IgD-negative memory B cell (primary cell): Measurements from ENCODE around the gene ZNF830. TPM values are rescaled to one million over a fixed set of nuclear protein-coding genes. Genes with fewer than 3 reads are reported as not detected.

ENCODE experiments used
- H3K27ac Mint-ChIP-seq, 3 donors: one replicate each; pipeline ENCODE4 v1.8.0; 2020 to 2022; ENCODE audit warnings: mild to moderate bottlenecking in 3 of 3, mixed read lengths in 3 of 3, moderate library complexity in 1 of 3
- H3K27me3 Mint-ChIP-seq: one replicate; pipeline ENCODE4 v1.8.0; 2021; ENCODE audit warnings: mixed read lengths
- H3K36me3 Mint-ChIP-seq: one replicate; pipeline ENCODE4 v1.8.0; 2020; ENCODE audit warnings: mild to moderate bottlenecking, mixed read lengths
- H3K4me1 Mint-ChIP-seq, 3 donors: one replicate each; pipeline ENCODE4 v1.8.0; 2020 to 2022; ENCODE audit warnings: mixed read lengths in 3 of 3, mild to moderate bottlenecking in 1 of 3
- H3K4me3 Mint-ChIP-seq, 4 donors: one replicate each; pipeline ENCODE4 v1.8.0; 2020 to 2022; ENCODE audit warnings: mild to moderate bottlenecking in 4 of 4, mixed read lengths in 4 of 4, moderate library complexity in 3 of 4
- H3K9me3 Mint-ChIP-seq, 3 donors: one replicate each; pipeline ENCODE4 v1.8.0; 2020 to 2021; ENCODE audit warnings: mixed read lengths in 3 of 3, mild to moderate bottlenecking in 1 of 3
- polyA plus RNA-seq: library from polyadenylated mRNA; unstranded; fragments of 300-500 nt; fragmentation: Illumina TruSeq; gene quantifications from one replicate; pipeline ENCODE4 v1.2.3, GENCODE V29; 2021

The ZNF830 gene
- polyA plus RNA-seq, 1 donor from 2014 or later, result 22.7 TPM

- no peak overlapping the region for H3K4me3 Mint-ChIP-seq
- no peaks in the 10 kb centered on the region for H3K36me3 Mint-ChIP-seq
- no peaks in the 10 kb centered on the region for H3K27me3 Mint-ChIP-seq
These were observed 41.7 kb downstream of the ZNF830 start for GRCh38 chr17:35002876-35003551.

GRCh38 chr17:35003778-35004177 lies 42.4 kb downstream of the ZNF830 start:
- H3K27me3 Mint-ChIP-seq, result no peaks in the 10 kb centered on the region
- no peaks in the 10 kb centered on the region for H3K36me3 Mint-ChIP-seq
- H3K9me3 Mint-ChIP-seq, result no peaks in the 10 kb centered on the region
- no peak overlapping the region for H3K4me3 Mint-ChIP-seq
- H3K27ac Mint-ChIP-seq, result no peak overlapping the region
- peaks cover 0 to 1% (median 0%) of the 10 kb centered on the region in 3 donors for H3K4me1 Mint-ChIP-seq

More at GRCh38 chr17:35002876-35003551, 41.7 kb downstream of the ZNF830 start:
- Mint-ChIP-seq H3K27ac (peak overlapping the region in 1 of 3 donors; percentile 53), H3K9me3 (no peaks in the 10 kb centered on the region), H3K4me1 (peaks cover 0 to 4% (median 1%) of the 10 kb centered on the region in 3 donors)

- H3K9me3 Mint-ChIP-seq, result no peaks in the 10 kb centered on the region
- H3K4me1 Mint-ChIP-seq, result peaks cover 0 to 1% (median 0%) of the 10 kb centered on the region in 3 donors
- H3K4me3 Mint-ChIP-seq, result no peak overlapping the region
- no peaks in the 10 kb centered on the region for H3K27me3 Mint-ChIP-seq
- peak overlapping the region in 1 of 3 donors; percentile 60 for H3K27ac Mint-ChIP-seq
- no peaks in the 10 kb centered on the region for H3K36me3 Mint-ChIP-seq
These were observed 45.0 kb downstream of the ZNF830 start for GRCh38 chr17:35006345-35006744.

- Mint-ChIP-seq H3K4me1 (peaks cover 0 to 1% (median 0%) of the 10 kb centered on the region in 3 donors), H3K4me3 (no peak overlapping the region), H3K9me3 (no peaks in the 10 kb centered on the region), H3K36me3 (peaks cover 3% of the 10 kb centered on the region), H3K27ac (peak overlapping the region in 1 of 3 donors; percentile 89), H3K27me3 (no peaks in the 10 kb centered on the region)
These were observed 45.6 kb downstream of the ZNF830 start for GRCh38 chr17:35006961-35007360.

- H3K36me3 Mint-ChIP-seq, result peaks cover 5% of the 10 kb centered on the region
These were observed 48.8 kb downstream of the ZNF830 start for GRCh38 chr17:35010093-35010492.

GRCh38 chr17:35011671-35012216 lies 50.4 kb downstream of the ZNF830 start:
- Mint-ChIP-seq H3K9me3 (no peaks in the 10 kb centered on the region), H3K4me1 (no peaks in the 10 kb centered on the region), H3K4me3 (no peak overlapping the region), H3K36me3 (peaks cover 5% of the 10 kb centered on the region), H3K27me3 (no peaks in the 10 kb centered on the region), H3K27ac (no peak overlapping the region)

More at GRCh38 chr17:35010093-35010492, 48.8 kb downstream of the ZNF830 start:
- Mint-ChIP-seq H3K4me1 (peaks cover 0 to 1% (median 0%) of the 10 kb centered on the region in 3 donors), H3K27me3 (no peaks in the 10 kb centered on the region), H3K27ac (no peak overlapping the region), H3K9me3 (no peaks in the 10 kb centered on the region), H3K4me3 (no peak overlapping the region)

Other genes with a start within 250 kb of the ZNF830 start
- 2.8 TPM for gene CCT6B, start 80 bp upstream of the ZNF830 start, polyA plus RNA-seq
- 15.2 TPM for gene LIG3, start 19.0 kb downstream of the ZNF830 start, polyA plus RNA-seq
- gene RFFL, start 102.2 kb downstream of the ZNF830 start, polyA plus RNA-seq, result 28.9 TPM
- 14.3 TPM for gene RAD51D, start 158.3 kb downstream of the ZNF830 start, polyA plus RNA-seq
- not detected for gene FNDC8, start 160.1 kb downstream of the ZNF830 start, polyA plus RNA-seq
- gene NLE1, start 180.8 kb downstream of the ZNF830 start, polyA plus RNA-seq, result 6.0 TPM
- not detected for gene UNC45B, start 186.3 kb downstream of the ZNF830 start, polyA plus RNA-seq
- gene SLC35G3, start 232.9 kb downstream of the ZNF830 start, polyA plus RNA-seq, result not detected